IMR-90 (cell line): ENCODE measurements around the gene ZNF277. TPM values are rescaled to one million over a fixed set of nuclear protein-coding genes. Genes with fewer than 3 reads are reported as not detected.

Experiments used
- ATAC-seq: fragments of 200-7000 bp; cut with Tn5 transposase; 2 replicates; pipeline ENCODE4 v1.9.1; 2020; ENCODE audit warnings: low read depth, mild to moderate bottlenecking, moderate library complexity
- BruUV-seq: library from RNA; stranded (reverse); fragments of 400-500 nt; replicated peaks from 2 replicates; lab custom pipeline; 2021; lab: Mats Ljungman, UMichigan
- CTCF ChIA-PET: fragments of 300-600 bp; formaldehyde crosslinking; extraction: SDS; loops from one replicate; lab custom pipeline; 2021; ENCODE audit warnings: antibody characterized with exemption; lab: Yijun Ruan, JAX
- POLR2A ChIA-PET: fragments of 300-600 bp; sonication (Branson Sonifier 250); formaldehyde crosslinking; loops from one replicate; lab custom pipeline; 2022; ENCODE audit warnings: antibody characterized with exemption; ENCODE audit not compliant: unreplicated experiment; lab: Charles Lee
- DNase-seq: peaks from one replicate; pipeline ENCODE4 v3.0.0; 2013
- H2AFZ ChIP-seq: replicated peaks from 2 replicates; pipeline ENCODE3; 2013; ENCODE audit warnings: low read length, mild to moderate bottlenecking; ENCODE audit not compliant: poor library complexity
- H2AK5ac ChIP-seq: 2 replicates; pipeline ENCODE4 v1.6.1; 2013; ENCODE audit warnings: low read depth, low read length, inconsistent platforms
- H2AK9ac ChIP-seq: replicated peaks from 2 replicates; pipeline ENCODE3; 2013; ENCODE audit warnings: mild to moderate bottlenecking, low read depth, low read length, moderate library complexity; ENCODE audit not compliant: poor library complexity
- H2BK120ac ChIP-seq: 2 replicates; pipeline ENCODE4 v1.6.1; 2013; ENCODE audit warnings: low read depth, low read length, inconsistent platforms
- H2BK15ac ChIP-seq: 3 replicates; pipeline ENCODE4 v1.6.1; 2013; ENCODE audit warnings: low read depth, low read length, inconsistent platforms
- H2BK20ac ChIP-seq: 2 replicates; pipeline ENCODE4 v1.6.1; 2013; ENCODE audit warnings: low read depth, mild to moderate bottlenecking, inconsistent platforms, low read length, moderate library complexity
- H2BK5ac ChIP-seq: 2 replicates; pipeline ENCODE4 v1.6.1; 2013; ENCODE audit warnings: mild to moderate bottlenecking, low read depth, low read length, inconsistent platforms; ENCODE audit not compliant: poor library complexity, severe bottlenecking
- H3K14ac ChIP-seq: replicated peaks from 2 replicates; pipeline ENCODE4 v1.6.1; 2013; ENCODE audit warnings: low read depth, low read length, inconsistent platforms
- H3K18ac ChIP-seq: 2 replicates; pipeline ENCODE4 v1.6.1; 2013; ENCODE audit warnings: low read depth, low read length, control low read depth
- H3K23ac ChIP-seq: 2 replicates; pipeline ENCODE4 v1.6.1; 2013; ENCODE audit warnings: low read depth, low read length, inconsistent platforms
- H3K27ac ChIP-seq: 2 replicates; pipeline ENCODE4 v1.5.1; 2013; ENCODE audit warnings: mild to moderate bottlenecking, control low read depth, low read length; ENCODE audit not compliant: insufficient read depth
- H3K27me3 ChIP-seq: 2 replicates; pipeline ENCODE4 v1.6.1; 2013; ENCODE audit warnings: low read length; ENCODE audit not compliant: control insufficient read depth, insufficient read depth
- H3K36me3 ChIP-seq: 2 replicates; pipeline ENCODE4 v1.6.1; 2013; ENCODE audit warnings: low read length, mixed read lengths; ENCODE audit not compliant: control insufficient read depth, insufficient read depth
- H3K4ac ChIP-seq: 2 replicates; pipeline ENCODE4 v1.6.1; 2013; ENCODE audit warnings: low read depth, low read length, inconsistent platforms
- H3K4me1 ChIP-seq: 2 replicates; pipeline ENCODE4 v1.6.1; 2013; ENCODE audit warnings: low read length, mixed read lengths; ENCODE audit not compliant: control insufficient read depth, insufficient read depth
- H3K4me2 ChIP-seq: 2 replicates; pipeline ENCODE4 v1.6.1; 2013; ENCODE audit warnings: low read depth, mild to moderate bottlenecking, control low read depth, low read length, moderate library complexity
- H3K4me3 ChIP-seq: 2 replicates; pipeline ENCODE4 v1.5.1; 2013; ENCODE audit warnings: low read depth, mild to moderate bottlenecking, control low read depth, low read length, moderate library complexity; ENCODE audit not compliant: insufficient read depth
- H3K56ac ChIP-seq: 2 replicates; pipeline ENCODE4 v1.6.1; 2013; ENCODE audit warnings: low read length, inconsistent platforms; ENCODE audit not compliant: insufficient read depth; ENCODE audit errors: extremely low read depth
- H3K79me1 ChIP-seq, 2 experiments: 2 replicates each; pipeline ENCODE4 v1.6.1; 2013; ENCODE audit warnings: low read length in 2 of 2, inconsistent platforms in 1 of 2, low read depth in 1 of 2
- H3K9ac ChIP-seq: 2 replicates; pipeline ENCODE4 v1.6.1; 2013; ENCODE audit warnings: low read depth, low read length, control low read depth
- H3K9me1 ChIP-seq: 2 replicates; pipeline ENCODE4 v1.6.1; 2013; ENCODE audit warnings: low read length, inconsistent platforms; ENCODE audit not compliant: insufficient read depth
- H3K9me3 ChIP-seq: 2 replicates; pipeline ENCODE4 v1.6.1; 2013; ENCODE audit warnings: low read length; ENCODE audit not compliant: control insufficient read depth, insufficient read depth
- H4K20me1 ChIP-seq: 2 replicates; pipeline ENCODE4 v1.6.1; 2013; ENCODE audit warnings: low read length, inconsistent platforms; ENCODE audit not compliant: insufficient read depth
- H4K5ac ChIP-seq: 2 replicates; pipeline ENCODE4 v1.6.1; 2013; ENCODE audit warnings: mild to moderate bottlenecking, low read depth, low read length, control low read depth
- H4K8ac ChIP-seq, 2 experiments: 2 replicates each; pipeline ENCODE4 v1.6.1; 2013; ENCODE audit warnings: low read depth in 2 of 2, low read length in 2 of 2, control low read depth in 1 of 2, inconsistent platforms in 1 of 2
- H4K91ac ChIP-seq: 2 replicates; pipeline ENCODE4 v1.6.1; 2013; ENCODE audit warnings: low read depth, low read length, inconsistent platforms; ENCODE audit not compliant: insufficient read depth
- BHLHE40 ChIP-seq: fragments of 150-350 bp; IDR thresholded peaks from 2 replicates; pipeline ENCODE4 v1.6.1; 2016; ENCODE audit warnings: mild to moderate bottlenecking, low read depth, low read length
- CEBPB ChIP-seq: IDR thresholded peaks from 2 replicates; pipeline ENCODE4 v1.6.1; 2012; ENCODE audit warnings: low read depth, low read length, improper control_type of control experiment
- CHD1 ChIP-seq: IDR thresholded peaks from 2 replicates; pipeline ENCODE4 v1.6.1; 2012; ENCODE audit warnings: low read depth, low read length, improper control_type of control experiment
- ELK1 ChIP-seq: fragments of 150-350 bp; IDR thresholded peaks from 2 replicates; pipeline ENCODE4 v1.6.1; 2016; ENCODE audit warnings: low read depth, mild to moderate bottlenecking, low read length, moderate library complexity, borderline replicate concordance
- FOS ChIP-seq: fragments of 150-350 bp; IDR thresholded peaks from 2 replicates; pipeline ENCODE4 v1.6.1; 2016; ENCODE audit warnings: low read depth, low read length
- MAFK ChIP-seq: IDR thresholded peaks from 2 replicates; pipeline ENCODE4 v1.6.1; 2012; ENCODE audit warnings: low read depth, low read length, improper control_type of control experiment
- MAZ ChIP-seq: IDR thresholded peaks from 2 replicates; pipeline ENCODE4 v1.6.1; 2012; ENCODE audit warnings: low read depth, mild to moderate bottlenecking, low read length, improper control_type of control experiment, moderate library complexity, borderline replicate concordance
- MXI1 ChIP-seq: IDR thresholded peaks from 2 replicates; pipeline ENCODE4 v1.6.1; 2012; ENCODE audit warnings: low read depth, mild to moderate bottlenecking, low read length, moderate library complexity, borderline replicate concordance
- NFE2L2 ChIP-seq: fragments of 150-350 bp; IDR thresholded peaks from 2 replicates; pipeline ENCODE4 v1.6.1; 2016; ENCODE audit warnings: low read depth, mild to moderate bottlenecking, low read length
- POLR2A ChIP-seq: IDR thresholded peaks from 2 replicates; pipeline ENCODE4 v1.6.1; 2012; ENCODE audit warnings: mild to moderate bottlenecking, low read depth, low read length
- RAD21 ChIP-seq: IDR thresholded peaks from 2 replicates; pipeline ENCODE4 v1.6.1; 2012; ENCODE audit warnings: low read length, improper control_type of control experiment
- RCOR1 ChIP-seq: IDR thresholded peaks from 2 replicates; pipeline ENCODE4 v1.6.1; 2012; ENCODE audit warnings: mild to moderate bottlenecking, low read length, improper control_type of control experiment; ENCODE audit not compliant: insufficient replicate concordance
- RFX5 ChIP-seq: IDR thresholded peaks from 2 replicates; pipeline ENCODE4 v1.8.0; 2012; ENCODE audit warnings: low read depth, mild to moderate bottlenecking, low read length, moderate library complexity
- SMC3 ChIP-seq: fragments of 150-350 bp; IDR thresholded peaks from 2 replicates; pipeline ENCODE4 v1.6.1; 2016; ENCODE audit warnings: low read depth, mild to moderate bottlenecking, antibody characterized with exemption, low read length, moderate library complexity
- WGBS, 2 experiments: methylation state at CpG; one replicate each; pipeline versions ENCODE4 v1.1.5 to v1.1.7; 2013; ENCODE audit warnings: missing lambda C conversion rate in 2 of 2; ENCODE audit not compliant: insufficient read length in 1 of 2; ENCODE audit errors: extremely low coverage in 2 of 2; 5-methylcytosine and 5-hydroxymethylcytosine counted together
- dilution Hi-C: fragments of 300-500 bp; cut with HindIII; formaldehyde crosslinking; loops from one replicate; pipeline ENCODE4 v1.14.3; 2018; ENCODE audit warnings: low sequenced_read_pairs; ENCODE audit not compliant: unreplicated experiment
- in situ Hi-C: fragments of 300-500 bp; cut with MboI; formaldehyde crosslinking; loops from 3 replicates; pipeline ENCODE4 v1.14.3; 2019; ENCODE audit warnings: low sequenced_read_pairs, inconsistent platforms, mixed read lengths
- intact Hi-C: fragments of 100-400 bp; cut with micrococcal nuclease; formaldehyde crosslinking; loops from 2 replicates; pipeline ENCODE4 v1.10.0; 2022
- polyA plus RNA-seq, 3 experiments: library from polyadenylated mRNA; depleted of rRNA; stranded (reverse); fragments of >200 nt; gene quantifications; 2 replicates each; pipeline ENCODE4 v1.2.3, GENCODE V29; 2012; ENCODE audit warnings: low replicate concordance in 1 of 3
- total RNA-seq: library from RNA; depleted of rRNA; stranded (reverse); fragments of >200 nt; gene quantifications from 2 replicates; pipeline ENCODE4 v1.2.3, GENCODE V29; 2012
- TF ChIP-seq, protein P1 (sequence below): fragments of 150-350 bp; IDR thresholded peaks from 2 replicates; pipeline ENCODE4 v1.6.1; 2017; ENCODE audit warnings: mild to moderate bottlenecking, antibody characterized with exemption, low read length, low read depth

The ZNF277 gene
- total and polyA plus RNA-seq, 2 of the 4 experiments (the other 2 are of a cell fraction), result 7.3 to 21.3 TPM

DNA sequence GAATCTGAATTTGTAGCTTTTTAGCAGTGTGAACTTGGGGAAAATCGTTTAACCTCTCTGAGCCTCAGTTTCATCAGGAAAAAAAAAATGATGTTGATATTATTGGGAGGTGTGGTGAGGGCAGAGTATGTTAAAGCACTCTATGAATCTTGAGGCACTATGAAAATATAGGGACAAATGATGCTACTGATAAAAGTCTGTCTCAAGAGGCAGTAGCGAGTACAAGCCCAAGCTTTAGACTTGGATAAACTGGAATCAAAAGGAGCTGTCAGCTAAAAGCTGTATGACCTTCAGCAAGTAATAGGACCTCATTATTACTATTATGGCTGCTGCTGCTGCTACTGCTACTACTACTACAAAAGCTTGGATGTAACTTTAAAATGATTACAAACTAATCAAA is 8.4 kb downstream of the ZNF277 start:
- no peaks in the 10 kb centered on the region for H3K36me3 ChIP-seq
- ATAC-seq (no peak), DNase-seq (no peak)
- peaks cover 10% of the 10 kb centered on the region for H3K4me1 ChIP-seq
- in situ Hi-C loops (loop anchor here (25.0 kb wide), 1 partner anchor 453 kb away; no protein-coding TSS in a partner anchor), dilution Hi-C loops (no loop called here), intact Hi-C loops (no loop called here)
- H2BK15ac ChIP-seq, result no peak overlapping the region
- 75% methylated on average over 1 of the region's 2 CpGs; no CpG with 5 or more reads in 1 of the 2 experiments for WGBS, 2 experiments
- H3K27ac ChIP-seq, result no peak overlapping the region
- no peak overlapping the region for H3K9ac ChIP-seq
- no peak overlapping the region for H3K14ac ChIP-seq
- H3K4me2 ChIP-seq, result no peak overlapping the region
- ChIA-PET CTCF (interaction anchor here (0.6 to 1.3 kb wide), 2 partner anchors 10 to 165 kb away, joined by 3 to 4 read pairs; no protein-coding TSS in a partner anchor), POLR2A (no interaction called here)
- H2BK20ac ChIP-seq, result no peak overlapping the region
- no peak overlapping the region for H2AFZ ChIP-seq
- H2BK5ac ChIP-seq, result no peak overlapping the region
- H3K23ac ChIP-seq, result no peak overlapping the region
- H3K4me3 ChIP-seq, result no peak overlapping the region
- no TSS peak for BruUV-seq
- no peak overlapping the region for H2BK120ac ChIP-seq
- peaks cover 11% of the 10 kb centered on the region for H3K9me1 ChIP-seq
- no peaks in the 10 kb centered on the region for H3K9me3 ChIP-seq
- no peak overlapping the region for H4K8ac ChIP-seq
- no peak overlapping the region for H2AK9ac ChIP-seq
- H3K4ac ChIP-seq, result no peak overlapping the region
- TF ChIP-seq POLR2A (no peak), ELK1 (no peak), NFE2L2 (no peak), RAD21 (no peak), RCOR1 (no peak), MXI1 (no peak), BHLHE40 (no peak), CEBPB (no peak), FOS (no peak), CHD1 (no peak), RFX5 (no peak), SMC3 (no peak), MAZ (no peak), MAFK (no peak)
- TF ChIP-seq, protein P1, sequence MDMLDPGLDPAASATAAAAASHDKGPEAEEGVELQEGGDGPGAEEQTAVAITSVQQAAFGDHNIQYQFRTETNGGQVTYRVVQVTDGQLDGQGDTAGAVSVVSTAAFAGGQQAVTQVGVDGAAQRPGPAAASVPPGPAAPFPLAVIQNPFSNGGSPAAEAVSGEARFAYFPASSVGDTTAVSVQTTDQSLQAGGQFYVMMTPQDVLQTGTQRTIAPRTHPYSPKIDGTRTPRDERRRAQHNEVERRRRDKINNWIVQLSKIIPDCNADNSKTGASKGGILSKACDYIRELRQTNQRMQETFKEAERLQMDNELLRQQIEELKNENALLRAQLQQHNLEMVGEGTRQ, result no peak
- H4K20me1 ChIP-seq, result peaks cover 13% of the 10 kb centered on the region; the same call in 1 of the 2 replicates
- H3K79me1 ChIP-seq, result peaks cover 25 to 56% of the 10 kb centered on the region in 2 experiments
- H2AK5ac ChIP-seq, result no peak overlapping the region
- H3K27me3 ChIP-seq, result no peaks in the 10 kb centered on the region
- no peak overlapping the region for H3K56ac ChIP-seq
- no peak overlapping the region for H4K91ac ChIP-seq
- no peak overlapping the region for H3K18ac ChIP-seq
- no peak overlapping the region for H4K5ac ChIP-seq
